H4 (cell line): ENCODE results near the gene CAGE1. TPM values are rescaled to one million over a fixed set of nuclear protein-coding genes. Genes with fewer than 3 reads are reported as not detected.
A peak's percentile ranks its signal among the peaks of the same experiment; 100 is the strongest.
"Not testable (repeated sequence)": the region's sequence is repeated elsewhere in the genome, so short reads cannot be mapped to it uniquely, and the experiment has no call there.

Source experiments
- DNase-seq: peaks from one replicate; pipeline ENCODE4 v3.0.0-alpha.2; 2015; ENCODE audit warnings: low spot score
- total RNA-seq: library from RNA; depleted of rRNA; stranded (reverse); fragments of >200 nt; shearing (Covaris generic); gene quantifications from 2 replicates; pipeline ENCODE4 v1.2.3, GENCODE V29; 2014

CAGE1 gene
- total RNA-seq, 1 experiment from 2014 or later = not detected

DNA sequence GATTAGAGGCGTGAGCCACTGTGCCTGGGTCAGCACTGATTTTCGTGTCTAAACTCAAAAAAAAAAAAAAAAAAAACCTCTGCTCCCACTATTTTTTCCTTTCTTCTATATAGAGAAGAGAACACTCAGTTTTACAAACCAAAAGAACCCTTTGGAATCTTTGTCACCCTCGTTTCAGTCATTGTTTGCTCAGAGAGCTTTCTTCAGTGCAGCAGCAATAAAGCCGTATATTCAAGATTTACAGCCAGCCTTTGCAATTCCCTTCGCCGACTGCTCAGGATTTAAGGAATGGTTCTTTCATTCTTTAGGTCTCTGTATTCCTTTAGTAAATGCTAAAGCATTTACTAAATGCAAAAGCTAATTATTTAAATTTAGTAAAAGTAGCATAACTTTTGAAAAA, 20.2 kb upstream of the CAGE1 start:
- no peak for DNase-seq

DNA sequence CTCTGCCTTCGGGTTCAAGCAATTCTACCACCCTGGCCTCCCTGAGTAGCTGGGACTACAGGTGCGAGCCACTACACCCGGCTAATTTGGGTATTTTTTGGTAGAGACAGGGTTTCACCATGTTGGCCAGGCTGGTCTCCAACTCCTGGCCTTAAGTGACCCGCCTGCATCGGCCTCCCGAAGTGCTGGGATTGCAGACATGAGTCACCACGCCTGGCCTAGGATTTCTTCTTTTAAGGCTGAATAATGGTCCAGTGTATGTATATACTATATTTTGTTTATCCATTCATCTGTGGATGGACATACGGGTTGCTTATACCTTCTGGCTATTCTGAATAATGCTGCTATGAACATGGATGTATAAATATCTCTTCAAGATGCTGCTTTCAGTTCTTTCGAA, 17.2 kb upstream of the CAGE1 start:
- DNase-seq = no peak

DNA sequence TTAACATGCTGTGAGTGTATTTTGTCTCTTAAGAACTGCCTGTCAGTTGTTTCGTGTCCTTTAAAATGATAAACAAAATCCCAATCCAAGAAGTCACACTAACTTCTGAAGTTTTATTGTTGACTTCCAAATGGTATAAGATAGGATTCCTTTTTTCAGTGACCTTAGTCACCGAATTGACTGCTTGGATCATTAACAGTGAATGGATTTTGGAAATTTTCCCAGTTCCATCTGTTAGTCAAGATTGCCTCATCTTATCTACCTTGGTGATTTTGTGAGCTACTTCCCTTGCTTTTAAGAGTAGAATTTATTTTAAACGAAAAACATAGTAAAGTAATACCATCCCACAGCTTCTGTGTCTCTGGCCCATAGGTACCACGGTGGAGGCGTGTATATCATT, 15.0 kb upstream of the CAGE1 start:
- DNase-seq = no peak

DNA sequence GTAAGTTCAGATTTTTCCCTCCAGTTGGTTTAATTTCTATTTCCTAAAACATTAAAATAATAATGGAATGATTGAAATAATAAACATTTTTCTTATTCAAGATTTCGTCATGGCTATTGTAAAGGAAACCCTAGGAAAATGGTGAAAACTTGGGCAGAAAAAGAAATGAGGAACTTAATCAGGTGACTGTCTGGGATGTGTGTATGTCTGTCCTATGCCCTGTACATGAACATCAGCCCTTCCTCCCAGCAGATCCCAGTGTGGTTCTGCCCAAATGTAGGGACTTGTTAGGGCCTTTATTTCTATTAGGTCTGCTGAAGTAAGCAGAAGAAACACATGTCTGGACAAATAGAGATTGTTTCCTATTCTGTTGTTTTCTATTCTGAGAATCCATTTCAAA, 13.2 kb upstream of the CAGE1 start:
- no peak for DNase-seq

DNA sequence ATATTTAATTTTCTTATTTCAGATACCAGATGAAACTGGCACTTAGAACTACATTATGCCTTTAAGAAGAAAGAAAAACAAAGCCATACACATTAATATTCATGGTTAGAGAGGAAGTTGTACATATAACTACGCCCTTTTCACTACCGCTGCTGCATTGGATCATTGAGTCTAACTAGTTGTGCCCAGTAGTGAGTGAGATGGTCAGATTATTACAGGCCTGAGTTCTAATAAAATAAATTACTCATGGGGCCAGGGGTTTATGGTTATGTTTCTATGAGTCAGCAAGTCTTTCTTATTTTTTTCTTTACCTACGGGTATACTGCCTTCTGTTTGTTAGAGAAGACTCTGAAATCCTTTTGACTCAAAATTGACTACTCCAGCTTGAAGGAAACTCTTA, 11.5 kb upstream of the CAGE1 start:
- DNase-seq = no peak

DNA sequence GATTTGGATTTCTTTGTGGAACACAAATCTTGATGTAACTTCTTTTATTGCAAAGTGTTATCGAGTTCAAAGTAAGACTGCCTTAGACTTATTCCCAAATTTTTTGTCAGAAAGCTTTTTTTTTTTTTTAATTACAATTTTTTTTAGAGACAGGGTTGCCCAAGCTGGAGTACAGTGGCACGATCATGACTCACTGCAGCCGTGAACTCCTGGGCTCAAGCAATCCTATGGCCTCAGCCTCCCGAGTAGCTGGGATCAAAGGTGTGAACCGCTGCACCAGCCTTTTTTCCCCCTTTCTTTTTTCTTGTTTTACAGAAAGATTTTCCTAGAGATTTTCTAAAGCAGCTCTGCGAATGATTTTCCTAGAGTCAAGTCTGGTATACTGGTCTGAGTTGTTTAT, 2.9 kb upstream of the CAGE1 start:
- no peak for DNase-seq

DNA sequence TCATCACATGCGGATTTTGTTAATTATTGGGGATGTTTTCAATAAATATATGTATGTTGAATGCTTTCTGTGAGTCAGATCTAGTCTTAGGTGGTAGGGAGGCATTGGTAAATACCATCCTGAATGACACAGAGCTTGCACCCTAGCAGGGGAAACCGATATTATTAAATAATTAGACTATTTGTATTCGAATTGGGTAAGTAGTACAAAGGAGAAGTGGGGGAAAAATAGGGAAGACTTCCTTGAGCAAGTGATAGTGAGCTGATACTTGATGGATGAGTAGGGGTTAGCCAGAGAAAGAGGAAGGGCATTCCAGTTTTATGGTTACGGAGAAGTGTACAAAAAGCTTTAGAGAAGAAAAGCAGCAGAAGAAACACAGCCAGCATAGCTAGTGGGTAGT, 1.6 kb upstream of the CAGE1 start:
- DNase-seq = no peak

DNA sequence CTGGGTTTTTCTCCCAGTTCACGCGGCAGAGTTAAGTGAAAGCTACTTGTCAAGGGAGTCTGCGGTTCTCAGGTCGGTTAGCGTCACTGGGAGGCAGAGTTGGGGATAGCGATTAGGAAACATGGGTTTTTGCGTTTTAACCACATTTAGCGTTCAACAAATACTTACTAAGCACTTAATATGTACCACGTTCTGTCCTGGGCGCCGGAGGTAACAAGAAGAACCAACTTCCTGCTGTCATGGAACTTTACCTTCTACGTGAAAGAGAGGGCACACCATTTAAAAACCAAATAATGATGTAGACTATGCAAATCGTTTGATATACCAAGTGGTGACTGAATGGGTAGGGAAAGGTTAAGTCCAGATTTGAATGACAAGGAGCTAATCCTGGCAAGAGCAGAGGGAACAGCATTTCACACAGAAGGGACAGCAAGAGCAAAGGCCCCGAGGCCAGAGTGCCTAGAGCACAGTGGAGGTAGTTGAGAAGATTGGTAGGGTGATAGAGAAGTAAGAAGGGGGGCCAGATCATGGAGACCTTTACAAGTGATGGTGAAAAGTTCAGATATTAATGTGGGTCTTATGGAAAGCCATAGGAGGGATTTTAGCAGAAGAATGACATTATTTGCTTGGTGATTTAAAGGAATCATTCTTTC, 810 bp upstream of the CAGE1 start:
- DNase-seq = no peak

DNA sequence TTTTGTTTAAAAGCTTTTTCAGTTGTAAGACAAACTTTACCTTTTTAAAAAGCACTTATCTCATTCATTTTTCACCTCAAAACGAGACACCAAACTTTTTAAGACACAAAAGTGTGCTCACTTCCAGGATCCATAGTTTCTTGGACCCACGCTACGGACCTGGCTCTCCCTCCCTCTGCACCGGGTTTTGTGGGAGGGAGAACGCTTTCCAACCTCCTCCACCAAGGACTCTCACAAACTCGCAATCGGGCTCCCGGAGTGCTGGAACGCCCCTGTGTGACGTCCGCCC, 436 bp downstream of the CAGE1 start:
- DNase-seq = peak; percentile 6

DNA sequence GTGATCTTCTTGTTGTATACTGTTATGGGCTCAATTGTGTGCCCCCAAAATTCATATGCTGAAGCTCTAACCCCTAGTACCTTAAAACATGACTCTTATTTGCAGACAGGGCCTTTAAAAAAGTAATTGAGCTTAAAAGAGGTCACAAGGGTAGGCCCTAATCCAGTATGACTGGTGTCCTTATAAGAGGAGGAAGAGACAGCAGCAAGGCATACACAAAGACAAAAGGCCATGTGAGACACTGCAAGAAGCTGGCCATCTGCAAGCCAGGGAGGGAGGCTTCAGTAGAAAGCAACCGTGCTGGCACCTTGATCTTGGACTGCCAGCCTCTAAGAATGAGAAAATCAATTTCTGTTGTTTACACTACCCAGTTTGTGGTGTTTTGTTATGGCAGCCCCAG, 8.4 kb downstream of the CAGE1 start:
- DNase-seq = no peak

DNA sequence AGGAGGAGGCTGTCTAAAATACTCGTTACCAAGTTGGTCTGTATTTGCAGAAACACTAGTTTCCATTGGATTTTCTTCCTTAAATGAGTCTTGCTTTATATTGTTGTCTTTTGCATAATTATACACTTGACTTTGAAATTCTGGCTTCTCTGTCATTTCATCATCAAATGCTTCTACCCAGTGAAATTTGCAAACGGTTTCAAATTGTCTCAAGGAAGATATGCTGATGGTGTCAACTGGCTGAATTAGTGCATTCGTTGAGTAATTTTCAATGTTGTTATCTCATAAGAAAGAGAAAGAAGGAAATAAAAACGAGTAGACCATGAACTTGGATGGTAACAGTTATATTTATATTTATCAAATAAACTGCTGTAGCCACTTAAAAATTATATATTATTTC, 10.8 kb downstream of the CAGE1 start:
- no peak for DNase-seq

DNA sequence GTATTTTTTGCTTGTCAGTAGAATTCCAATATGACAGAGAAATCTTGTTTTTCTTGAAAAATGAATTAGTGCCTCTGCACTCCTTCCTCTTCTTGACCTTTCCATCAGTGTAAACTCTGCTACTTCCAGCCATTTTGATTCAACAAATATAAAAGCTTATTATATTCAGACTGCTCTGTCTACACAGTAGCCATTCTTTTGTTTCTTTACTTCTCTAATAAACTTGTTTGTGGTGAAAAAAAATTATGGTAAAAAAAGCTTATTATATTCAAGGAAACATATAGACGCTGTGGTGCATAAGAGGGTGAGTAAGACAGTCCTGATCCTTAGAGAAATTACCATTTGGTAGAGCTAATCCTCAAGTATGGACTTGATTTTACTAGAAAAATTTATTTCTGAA, 11.6 kb downstream of the CAGE1 start:
- no peak for DNase-seq

DNA sequence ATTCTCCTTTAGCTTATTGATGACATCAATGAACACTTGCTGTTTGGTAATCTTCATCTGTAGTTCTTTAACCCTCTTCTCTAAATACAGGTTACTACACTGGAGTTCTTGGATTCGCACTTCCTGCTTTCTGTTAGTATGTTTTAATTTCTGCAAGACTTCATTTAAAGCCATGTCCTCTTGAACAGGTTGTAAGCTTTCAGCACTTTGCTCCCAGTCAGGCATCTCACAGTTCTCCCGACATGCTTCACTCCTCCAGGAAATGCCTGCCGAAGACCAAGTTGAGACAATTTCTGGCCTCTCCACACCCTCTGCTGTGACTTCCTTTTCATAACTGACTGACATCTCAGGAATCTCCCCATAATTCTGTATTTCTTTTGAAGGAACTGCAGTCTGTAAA, 15.8 kb downstream of the CAGE1 start:
- DNase-seq = no peak

DNA sequence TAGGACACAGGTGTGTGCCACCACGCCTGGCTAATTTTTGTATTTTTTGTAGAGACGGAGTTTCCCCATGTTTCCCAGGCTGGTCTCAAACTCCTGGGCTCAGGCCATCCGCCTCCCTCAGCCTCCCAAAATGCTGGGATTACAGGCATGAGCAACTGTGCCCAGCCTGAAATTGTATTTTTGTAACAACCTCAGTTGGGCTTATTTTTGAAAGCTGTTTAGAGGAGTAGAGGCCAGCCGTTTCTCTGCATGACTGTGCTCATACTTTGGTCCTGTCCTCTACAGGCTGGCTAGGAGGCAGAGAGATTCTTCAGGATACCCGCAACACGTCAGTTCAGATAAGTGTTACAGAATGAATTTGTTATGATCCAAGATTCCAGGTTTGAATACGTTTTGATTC, 22.1 kb downstream of the CAGE1 start:
- no peak for DNase-seq

DNA sequence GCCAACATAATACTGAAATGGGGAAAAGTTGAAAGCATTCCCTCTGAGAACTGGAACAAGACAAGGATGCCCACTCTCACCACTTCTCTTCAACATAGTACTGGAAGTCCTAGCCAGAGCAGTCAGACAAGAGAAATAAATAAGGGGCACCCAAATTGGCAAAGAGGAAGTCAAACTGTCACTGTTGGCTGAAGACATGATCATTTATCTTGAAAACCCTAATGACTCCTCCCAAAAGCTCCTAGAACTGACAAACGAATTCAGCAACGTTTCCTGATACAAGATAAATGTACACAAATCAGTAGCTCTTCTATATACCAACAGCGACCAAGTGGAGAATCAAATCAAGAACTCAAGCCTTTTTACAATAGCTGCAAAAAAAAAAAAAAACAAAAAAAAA, 37.6 kb downstream of the CAGE1 start:
- DNase-seq = not testable (repeated sequence)

DNA sequence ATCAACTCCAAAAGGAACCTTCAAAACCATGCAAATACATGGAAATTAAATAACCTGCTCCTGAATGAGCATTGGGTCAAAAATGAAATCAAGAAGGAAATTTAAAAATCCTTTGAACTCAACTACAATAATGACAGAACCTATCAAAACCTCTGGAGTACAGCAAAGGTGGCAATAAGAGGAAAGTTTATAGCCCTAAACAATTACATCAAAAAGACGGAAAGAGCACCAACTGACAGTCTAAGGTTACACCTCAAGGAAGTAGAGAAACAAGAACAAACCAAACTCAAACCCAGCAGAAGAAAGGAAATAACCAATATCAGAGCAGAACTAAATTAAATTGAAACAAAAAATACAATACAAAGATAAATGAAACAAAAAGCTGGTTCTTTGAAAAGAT, 39.0 kb downstream of the CAGE1 start:
- DNase-seq = not testable (repeated sequence)

DNA sequence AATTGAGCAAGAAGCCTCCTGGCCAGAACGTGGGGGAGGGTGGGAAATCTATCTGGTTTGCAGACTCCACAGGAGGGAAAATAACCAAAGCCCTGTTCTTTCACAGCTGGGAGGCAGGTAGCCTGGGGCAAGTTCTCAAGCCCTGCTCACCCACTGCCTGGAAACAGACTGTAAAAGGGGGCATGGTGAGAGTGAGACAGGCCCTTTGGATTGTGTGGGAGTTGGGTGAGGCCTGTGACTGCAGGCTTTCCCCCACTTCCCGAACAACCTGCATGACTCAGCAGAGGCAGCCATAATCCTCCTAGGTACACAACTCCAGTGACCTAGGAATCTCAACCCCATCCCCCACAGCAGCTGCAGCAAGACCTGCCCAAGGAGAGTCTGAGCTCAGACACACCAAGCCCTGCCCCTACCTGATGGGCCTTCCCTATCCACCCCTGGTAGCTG, 42.0 kb downstream of the CAGE1 start:
- DNase-seq = peak; percentile 59

DNA sequence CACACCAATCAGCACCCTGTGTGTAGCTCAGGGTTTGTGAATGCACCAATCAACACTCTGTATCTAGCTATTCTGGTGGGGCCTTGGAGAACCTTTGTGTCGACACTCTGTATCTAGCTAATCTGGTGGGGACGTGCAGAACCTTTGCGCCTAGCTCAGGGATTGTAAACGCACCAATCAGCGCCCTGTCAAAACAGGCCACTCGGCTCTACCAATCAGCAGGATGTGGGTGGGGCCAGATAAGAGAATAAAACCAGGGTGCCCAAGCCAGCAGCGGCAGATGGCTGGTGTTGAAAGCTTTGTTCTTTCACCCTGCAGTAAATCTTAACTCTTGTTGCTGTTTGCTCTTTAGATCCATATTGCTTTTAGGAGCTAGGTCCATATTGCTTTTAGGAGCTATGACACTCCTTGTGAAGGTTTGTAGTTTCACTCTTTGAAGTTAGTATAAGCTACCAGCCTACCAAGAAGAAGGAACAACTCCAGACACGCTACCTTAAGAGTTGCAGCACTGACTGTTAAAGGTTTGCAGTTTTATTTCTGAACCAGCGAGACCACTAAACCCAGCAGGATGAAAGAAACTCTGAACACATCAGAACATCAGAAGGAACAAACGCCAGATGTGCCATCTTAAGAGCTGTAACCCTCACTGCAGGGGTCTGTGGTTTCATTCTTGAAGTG, 44.6 kb downstream of the CAGE1 start:
- not testable (repeated sequence) for DNase-seq

DNA sequence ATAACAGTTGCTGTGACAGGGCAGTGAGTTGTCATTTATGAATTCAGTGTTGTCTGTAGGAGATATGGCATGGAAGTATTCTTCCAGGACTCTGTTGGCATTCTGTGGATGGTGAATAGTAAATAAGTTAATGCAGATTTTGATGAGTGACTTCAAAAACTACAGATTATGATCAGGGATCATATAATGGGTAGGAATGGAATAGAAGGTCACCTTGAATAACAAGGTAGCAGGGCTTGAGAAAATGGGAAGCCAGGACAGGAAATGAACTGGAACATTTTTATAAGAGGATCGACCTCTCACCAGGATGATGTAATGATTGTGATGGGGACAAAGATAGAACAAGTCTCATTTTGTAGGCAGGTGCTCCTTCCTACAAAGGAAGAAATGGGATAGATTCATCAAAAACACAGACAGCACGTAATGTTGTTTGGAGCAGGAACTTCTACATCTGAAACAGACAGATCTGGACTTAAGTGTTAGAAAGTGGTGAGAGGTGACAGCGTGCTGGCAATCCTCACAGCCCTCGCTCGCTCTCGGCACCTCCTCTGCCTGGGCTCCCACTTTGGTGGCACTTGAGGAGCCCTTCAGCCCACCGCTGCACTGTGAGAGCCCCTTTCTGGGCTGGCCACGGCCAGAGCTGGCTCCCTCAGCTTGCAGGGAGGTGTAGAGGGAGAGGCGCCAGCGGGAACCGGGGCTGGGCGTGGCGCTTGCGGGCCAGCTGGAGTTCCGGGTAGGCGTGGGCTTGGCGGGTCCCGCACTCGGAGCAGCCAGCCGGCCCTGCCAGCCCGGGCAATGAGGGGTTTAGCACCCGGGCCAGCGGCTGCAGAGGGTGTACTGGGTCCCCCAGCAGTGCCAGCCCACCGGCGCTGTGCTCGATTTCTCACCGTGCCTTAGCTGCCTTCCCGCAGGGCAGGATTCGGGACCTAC, 45.7 kb downstream of the CAGE1 start:
- DNase-seq = no peak

DNA sequence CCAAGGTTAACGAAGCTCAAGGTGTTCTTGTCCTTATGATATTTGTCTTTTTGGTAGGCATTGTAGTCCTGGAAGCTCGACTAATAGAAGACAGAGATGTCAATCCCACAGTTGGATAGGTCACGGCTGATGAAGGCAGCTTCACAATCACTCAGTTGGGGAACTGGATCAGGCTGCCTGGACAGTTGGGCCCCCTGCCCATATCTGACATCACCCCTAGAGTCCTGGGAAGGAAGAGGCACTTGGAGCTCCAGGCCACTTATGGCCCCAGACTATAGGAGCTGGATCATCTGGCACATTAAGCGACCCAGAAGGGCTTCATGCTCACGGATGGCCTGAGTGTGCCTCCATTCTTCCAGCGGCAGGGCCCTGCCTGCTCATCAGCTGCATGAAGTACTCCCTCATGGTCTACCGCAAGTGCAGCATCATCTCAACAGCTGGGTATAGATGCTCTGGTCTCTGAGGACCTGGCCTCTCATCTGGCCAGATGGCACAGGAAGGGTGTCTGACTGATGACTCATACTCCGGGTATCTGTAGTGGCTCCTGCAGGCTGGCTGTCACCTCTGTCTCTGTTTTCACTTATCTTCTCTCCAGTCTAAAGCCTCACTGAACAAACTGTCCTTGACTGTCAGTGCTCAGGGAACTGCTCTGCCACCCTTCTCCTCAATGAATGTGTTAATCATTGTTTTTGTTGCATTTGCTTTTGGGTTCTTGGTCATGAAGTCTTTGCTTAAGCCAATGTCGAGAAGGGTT, 47.4 kb downstream of the CAGE1 start:
- peak; percentile 29 for DNase-seq

DNA sequence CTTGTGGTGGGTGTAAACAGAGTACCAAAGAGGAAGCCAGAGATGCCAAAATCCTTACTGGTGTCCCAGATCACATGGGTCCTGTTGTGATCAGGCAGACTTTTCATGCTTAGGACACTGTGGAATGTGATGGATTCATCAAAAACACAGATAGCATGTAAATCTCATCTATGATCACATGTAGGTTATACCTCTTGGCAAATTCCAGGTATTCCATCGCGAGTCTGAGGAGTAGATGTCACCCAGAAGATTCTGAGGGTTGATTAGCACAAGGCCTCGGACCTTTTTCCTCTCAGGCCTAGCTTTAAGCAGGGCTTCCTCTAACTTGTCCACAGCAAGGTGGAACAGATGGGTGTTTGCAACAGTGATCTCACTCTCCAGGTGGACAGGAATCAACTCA, 48.3 kb downstream of the CAGE1 start:
- DNase-seq = no peak
